HG02759 (cell line): ENCODE data around the gene SLC19A1.

Experiments used
- ATAC-seq: cut with Tn5 transposase; IDR thresholded peaks from one replicate; pipeline ENCODE4 v1.9.1; 2021; ENCODE audit warnings: mild to moderate bottlenecking, moderate library complexity; ENCODE audit not compliant: unreplicated experiment

The SLC19A1 gene

DNA sequence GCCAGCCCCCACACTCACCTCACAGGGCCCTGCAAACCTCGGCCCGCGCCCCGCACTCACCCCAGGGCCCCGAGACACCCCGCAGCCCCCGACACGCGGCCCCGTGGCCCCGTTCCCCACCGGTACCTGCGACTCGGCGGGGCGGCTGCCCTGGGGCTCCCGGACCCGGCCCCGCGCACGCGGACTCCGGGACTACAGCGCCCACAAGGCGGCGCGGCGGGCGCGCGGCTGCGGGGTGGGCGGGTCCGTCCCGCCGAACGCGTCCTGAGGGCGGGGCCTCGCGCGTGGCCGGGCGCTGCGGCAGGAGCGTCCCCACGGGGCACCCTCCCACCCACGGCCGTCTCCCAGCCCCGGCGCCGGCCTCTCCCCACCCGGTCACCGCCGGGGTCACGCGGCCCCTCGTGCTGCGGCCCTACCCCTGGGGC, at the start of gene SLC19A1:
Gene SLC19A1 (minus strand): TSS at position 199 of the 425 bp plus-strand sequence. CDS start 4,481 bp downstream, outside the sequence.
- ATAC-seq, result peak; percentile 81

DNA sequence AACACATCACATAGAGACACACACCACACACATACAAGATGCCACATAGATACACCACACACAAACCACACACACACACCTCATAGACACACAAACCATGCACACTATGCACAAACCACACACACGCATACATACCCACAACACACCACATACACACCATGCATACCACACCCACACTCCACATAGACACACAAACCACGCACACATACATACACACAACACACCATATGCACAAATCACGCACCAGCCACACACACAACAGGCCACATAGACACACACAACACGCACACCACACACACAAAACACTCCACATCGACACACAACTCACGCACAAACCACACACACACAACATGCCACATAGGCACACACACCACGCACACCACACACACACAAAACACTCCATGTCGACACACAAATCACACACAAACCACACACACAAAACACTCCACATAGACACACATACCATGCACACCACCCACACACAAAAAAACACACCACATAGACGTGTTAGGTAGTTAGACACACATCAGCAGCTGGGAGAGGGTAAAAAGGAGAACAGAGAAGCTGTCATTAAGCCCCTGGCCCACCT, 49.5 kb upstream of the SLC19A1 start:
- ATAC-seq, result no peak

DNA sequence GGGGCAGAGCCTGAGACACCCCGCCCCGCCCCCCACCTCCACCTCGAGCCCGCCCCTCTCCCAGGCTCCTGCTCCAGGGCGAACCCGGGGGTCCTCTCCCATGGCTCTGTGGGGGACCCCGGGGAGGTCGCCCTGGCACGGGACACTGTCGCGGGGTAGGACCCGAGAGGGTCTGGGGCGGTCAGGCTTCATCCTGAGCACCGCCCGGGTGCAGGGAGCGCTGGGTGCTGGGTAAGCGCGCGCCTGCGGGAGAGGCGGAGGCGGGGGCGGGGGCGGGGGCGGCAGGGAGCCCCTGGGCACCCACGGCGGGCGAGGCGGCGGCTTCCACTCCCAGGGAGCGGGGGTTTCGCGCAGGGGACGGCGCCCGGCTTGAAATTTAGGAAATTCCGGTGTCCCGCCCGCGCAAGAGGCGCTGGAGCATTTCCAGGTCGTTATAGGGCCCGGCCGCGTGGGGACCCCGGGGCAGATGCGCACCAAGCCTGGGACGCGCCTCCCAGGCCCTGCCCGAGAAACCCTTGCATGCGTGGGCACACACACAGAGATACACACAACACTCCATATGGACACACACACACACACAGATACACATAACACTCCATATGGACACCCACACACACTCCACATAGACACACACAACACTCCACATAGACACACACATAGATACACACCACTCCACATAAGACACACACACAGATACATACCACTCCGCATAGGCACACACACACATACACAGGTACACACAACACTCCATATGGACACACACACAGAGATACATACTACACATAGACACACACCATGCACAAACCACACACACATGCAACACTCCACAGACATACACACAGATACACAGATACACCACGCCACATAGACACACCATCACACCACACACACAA, 48.7 kb upstream of the SLC19A1 start:
- no peak for ATAC-seq

DNA sequence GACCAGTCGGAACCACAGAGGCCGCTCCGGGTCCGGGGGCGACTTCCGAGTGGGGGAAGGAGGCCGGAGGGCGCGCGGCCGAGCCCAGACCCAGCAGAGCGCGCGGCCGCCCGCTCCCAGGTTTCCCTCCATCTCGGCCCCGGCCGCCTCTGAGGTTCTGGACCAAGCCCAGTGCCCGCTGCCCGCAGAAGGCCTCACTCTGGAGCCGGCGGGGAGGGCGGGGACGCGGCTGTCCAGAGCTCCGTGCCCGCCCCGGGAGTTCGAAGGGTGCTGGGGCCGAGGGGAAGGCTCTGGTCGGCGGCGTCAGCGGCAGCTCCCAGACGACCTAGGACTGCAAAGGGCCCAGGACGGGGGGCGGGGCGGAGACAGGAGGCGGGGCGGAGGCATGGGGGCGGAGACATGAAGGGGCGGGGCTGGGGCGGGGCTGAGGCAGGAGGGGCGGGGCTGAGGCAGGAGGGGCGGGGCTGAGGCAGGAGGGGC, 48.0 kb upstream of the SLC19A1 start:
- no peak for ATAC-seq

DNA sequence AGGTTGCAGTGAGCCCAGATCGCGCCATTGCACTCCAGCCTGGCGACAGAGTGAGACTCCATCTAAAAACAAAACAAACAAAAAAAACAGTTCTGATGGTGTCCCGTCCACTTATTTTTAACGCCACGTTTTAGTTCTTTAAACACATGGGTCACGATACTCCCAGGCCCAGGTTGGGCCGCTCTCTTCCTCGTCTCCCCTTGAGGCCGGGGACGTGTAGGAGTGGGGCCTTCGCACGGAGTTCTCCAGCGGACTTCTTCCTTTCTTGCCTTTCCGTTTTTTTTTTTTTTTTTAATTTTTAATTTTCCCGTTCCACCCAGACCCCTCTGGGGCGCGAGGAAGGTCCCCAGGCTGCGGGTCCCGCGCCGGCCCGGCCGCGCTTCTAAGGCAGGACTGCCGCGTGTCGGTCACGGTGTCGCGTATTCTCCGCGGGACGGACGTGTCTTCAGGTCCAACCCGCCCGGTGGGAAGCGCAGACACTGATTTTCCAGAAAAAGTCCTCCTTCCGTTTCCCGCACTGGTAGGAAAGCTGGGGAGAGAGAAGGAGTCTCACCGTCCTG, 47.5 kb upstream of the SLC19A1 start:
- ATAC-seq, result no peak

DNA sequence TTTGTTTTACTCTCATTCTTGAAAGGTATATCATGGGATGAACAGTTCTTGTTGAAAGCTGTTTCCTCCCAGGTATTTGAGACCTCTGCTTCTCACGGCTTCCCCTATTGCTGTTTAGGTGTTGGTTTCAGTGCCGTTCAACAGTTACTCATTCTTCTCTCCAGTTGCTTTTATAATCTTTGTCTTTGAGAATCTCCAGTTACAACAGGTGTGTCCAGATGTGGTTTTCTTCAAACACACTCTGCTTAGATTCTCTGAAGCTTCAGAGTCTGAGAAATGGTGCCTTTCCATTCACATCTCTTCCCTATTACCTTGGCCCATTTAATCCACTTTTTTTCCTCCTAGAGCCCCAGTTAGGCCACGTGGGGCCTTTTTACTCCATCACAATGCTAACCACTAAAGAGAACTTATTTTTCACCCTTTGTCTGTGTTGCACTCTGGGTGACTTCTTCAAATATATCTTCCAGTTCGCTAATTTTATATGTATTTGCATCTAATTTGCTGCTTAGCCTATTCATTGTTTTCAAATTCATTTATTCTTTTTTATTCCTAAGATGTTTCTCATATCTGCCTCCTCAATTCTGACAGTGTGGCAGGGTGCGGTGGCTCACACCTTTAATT, 46.7 kb upstream of the SLC19A1 start:
- no peak for ATAC-seq

DNA sequence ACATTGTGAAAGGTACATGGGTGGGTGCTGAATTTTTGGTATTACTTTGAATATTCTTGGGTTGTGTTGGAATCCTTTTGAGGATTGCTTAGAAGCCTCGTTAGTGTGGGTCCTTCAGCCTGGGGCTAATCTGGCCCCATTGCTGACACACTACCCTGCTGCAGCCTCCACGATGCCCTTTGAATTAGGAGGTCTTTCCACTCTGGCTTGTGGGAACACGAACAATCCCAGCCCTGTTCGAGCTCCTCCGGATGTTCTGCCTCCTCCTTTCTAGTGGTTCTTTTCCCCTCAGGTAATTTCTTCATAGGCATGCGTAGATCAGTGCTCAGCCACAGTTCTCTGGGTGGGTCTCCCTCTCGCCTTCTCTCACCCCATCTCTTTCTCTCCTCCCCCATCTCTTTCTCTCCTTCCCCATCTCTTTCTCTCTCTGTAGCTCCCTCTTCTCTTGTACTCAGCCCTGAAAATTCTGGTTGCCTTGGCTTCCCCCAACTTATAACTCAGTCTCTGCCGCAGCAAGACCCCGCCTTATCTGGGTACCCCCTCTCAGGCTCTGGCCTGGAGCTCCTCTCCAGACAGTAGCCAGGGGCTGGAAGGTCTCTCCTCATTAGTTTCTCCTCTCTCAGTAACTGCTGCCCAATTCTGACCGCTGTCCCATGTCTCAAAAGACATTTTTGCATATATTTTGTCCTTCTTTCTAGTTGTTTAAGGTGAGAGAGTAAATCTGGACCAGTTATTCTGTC, 46.0 kb upstream of the SLC19A1 start:
- no peak for ATAC-seq

DNA sequence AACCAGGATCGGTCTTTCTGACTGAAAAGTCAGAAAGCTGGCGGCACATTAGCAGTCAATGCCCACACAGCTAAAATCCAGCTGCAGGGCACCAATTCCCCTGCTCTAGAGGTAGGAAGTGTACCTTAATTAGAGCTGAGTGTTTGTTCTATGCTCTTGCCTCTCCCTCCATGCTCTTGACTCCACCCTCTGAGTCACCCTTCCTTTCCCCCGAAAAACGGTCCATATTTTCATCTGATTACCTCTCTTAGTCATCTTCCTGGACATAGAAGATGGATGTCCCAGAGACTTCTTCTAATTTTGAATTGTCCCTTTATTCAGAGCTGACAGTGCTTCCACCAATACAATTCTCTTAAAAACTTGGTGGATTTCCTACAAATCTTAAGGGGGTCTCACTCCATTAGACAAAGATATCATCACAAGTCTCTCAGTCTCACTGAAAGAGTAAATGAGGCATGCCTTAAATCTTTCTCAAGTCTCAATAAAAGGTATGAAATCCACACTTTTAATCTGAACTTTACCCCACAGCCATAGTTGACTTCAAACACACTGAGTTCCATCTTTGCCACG, 44.1 kb upstream of the SLC19A1 start:
- ATAC-seq, result no peak

DNA sequence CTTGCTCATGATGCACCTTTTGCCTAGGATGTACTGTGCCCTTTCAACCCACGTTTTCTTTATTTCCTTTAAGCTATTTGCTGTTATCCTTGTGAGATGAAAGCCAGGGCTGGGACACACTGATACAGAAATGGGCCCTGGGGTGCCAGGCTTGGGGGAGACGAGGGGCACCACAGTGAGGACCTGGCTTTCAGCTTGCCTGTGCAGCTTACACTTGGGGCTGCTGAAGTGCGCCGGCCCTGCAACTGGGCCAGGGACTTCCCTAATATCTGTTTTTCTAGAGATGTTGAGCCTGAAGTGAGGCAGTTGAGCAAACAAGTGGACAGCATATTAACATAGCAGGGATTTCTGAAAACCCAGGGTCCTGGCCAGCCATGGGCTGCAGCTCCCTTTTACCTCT, 42.5 kb upstream of the SLC19A1 start:
- no peak for ATAC-seq

DNA sequence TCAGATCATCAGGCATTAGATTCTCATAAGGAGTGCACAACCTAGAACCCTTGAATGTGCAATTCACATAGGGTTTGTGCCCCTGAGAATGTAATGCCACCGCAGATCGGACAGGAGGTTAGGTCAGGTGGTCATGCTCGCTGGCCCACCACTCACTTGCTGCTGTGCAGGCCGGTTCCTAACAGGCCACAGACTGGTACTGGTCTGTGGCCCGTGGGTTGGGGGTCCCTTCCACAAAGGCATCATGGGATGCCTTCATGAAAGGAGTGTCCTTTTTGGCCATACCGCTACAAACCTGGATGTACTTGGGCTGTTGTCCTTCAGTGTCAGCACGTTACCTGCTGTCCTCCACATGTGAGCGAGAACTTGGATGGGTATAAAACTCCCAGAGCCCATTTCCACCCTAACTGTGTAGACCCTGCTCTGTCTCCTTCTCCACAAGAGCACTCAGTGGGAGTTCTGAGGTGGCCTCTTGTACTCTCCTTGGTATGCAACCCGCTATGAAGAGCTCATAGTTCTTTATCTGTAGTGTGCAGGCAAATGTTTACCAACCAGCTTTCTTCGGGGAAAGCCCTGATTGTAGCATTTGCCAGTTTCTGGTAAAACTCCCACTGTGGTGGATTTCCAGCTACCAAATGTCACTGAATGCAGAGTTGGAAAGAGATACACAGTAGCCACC, 41.7 kb upstream of the SLC19A1 start:
- no peak for ATAC-seq

DNA sequence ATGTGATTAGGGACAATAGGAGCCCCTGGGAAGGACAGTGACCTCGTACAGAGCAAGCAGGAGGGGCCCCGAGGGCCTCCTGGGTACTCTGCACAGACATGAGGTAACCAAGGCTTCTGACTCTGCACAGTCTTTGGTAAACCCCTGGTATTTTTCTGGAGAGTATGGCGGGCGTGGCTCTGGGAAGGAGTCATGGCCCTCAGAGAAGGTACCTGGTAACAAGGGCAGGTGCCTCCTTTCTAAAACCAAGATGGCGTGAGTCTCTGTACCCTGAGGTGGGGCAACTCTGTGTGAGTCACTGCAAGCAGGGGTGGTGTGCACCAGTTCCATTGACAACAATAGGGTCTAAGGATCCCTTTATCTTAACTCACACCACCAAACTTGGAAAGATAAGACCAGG, 39.9 kb upstream of the SLC19A1 start:
- no peak for ATAC-seq

DNA sequence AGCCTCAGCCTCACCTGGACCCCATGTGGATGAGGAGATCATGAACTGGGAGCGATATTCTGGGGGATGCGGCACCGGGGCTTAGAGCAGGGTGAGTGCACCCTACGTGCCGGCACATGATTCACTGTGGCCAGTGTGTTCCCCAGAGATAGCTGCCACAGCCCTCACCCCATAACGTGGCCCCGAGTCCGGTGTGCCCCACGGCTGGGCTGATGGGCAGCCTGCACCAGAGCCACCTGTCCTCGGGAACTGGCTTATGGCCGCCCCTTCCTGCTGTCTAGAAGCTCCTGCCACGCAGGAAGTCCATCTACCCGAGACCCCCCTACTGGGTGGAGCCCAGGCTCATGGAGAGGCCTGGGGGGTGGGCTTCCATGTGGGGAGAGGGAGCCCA, 39.1 kb upstream of the SLC19A1 start:
- ATAC-seq, result no peak

DNA sequence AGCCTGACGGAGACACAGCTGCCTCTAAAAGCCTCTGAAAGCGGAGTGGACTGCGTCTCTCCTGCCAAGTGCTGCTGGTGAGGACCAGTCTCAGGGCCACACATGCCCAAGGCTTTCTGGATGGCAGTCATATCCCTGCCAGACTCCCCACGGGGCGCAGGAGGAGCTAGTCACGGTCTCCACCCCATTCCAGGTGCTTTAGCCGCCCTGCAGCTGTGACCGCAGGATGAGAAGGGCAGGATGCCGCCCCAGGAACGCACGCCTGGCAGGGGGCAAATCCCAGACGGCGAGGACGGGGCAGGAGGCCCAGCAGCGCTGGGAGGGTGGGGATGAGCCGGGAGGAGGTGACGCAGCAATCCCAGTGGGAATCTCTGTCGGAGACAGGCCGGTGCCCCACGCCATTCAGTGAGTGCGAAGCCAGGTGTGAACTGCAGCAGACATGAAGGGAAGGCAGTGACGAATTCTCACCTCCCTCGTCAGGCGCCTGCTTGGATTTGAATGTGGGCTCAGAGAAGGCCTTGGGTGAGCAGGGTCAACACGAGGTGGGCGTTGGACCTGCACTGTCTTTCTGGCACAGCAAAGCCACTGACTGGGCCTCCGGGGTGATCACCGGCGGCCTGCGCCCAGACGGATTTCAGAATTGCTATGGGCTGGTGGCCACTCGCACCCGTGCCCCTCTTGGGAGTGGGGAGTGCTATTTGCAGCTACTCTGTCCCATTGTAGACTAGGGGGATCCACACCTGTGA, 38.5 kb upstream of the SLC19A1 start:
- ATAC-seq, result no peak

DNA sequence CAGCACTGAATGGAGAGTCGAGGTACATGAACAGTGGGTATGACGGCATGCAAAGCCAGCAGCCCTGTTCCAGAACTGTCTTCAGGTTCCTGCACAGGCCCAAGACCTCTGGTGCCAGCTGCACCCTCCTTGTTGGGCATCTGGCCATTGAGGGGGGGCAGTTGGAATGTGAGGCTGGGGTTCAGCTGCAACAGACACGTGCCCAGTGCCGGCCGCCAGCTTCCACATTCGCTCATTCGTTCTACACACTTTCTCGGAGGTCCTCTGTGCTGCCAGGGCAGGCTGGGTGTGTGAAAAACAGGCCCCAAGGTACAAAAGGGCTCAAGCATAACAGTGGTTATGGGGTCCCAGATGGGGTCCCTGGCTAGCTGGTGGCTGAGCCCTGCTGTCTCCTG, 37.9 kb upstream of the SLC19A1 start:
- ATAC-seq, result no peak

DNA sequence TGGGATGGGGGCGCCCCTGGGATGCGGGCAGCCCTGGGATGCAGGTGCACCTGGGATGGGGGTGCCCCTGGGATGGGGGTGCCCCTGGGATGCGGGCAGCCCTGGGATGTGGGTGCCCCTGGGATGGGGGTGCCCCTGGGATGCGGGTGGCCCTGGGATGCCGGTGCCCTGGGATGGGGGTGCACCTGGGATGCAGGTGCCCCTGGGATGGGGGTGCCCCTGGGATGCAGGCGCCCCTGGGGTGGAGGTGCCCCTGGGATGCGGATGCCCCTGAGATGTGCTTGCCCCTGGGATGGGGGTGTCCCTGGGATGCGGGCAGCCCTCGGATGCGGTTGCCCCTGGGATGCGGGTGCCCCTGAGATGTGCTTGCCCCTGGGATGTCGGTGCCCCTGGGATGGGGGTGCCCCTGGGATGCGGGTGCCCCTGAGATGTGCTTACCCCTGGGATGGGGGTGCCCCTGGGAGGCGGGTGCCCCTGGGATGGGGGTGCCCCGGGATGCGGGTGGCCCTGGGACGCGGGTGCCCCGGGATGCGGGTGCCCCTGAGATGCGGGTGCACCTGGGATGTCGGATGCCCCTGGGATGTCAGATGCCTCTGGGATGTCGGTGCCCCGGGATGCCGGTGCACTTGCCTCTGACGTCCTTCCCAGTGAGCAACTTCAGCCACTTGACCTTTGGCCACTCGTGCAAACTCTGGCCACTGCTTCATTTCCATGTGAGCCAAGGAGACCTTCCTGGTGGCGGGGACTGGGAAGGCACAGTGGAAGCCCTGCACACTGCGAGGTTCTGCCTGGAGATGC, 37.3 kb upstream of the SLC19A1 start:
- ATAC-seq, result no peak

DNA sequence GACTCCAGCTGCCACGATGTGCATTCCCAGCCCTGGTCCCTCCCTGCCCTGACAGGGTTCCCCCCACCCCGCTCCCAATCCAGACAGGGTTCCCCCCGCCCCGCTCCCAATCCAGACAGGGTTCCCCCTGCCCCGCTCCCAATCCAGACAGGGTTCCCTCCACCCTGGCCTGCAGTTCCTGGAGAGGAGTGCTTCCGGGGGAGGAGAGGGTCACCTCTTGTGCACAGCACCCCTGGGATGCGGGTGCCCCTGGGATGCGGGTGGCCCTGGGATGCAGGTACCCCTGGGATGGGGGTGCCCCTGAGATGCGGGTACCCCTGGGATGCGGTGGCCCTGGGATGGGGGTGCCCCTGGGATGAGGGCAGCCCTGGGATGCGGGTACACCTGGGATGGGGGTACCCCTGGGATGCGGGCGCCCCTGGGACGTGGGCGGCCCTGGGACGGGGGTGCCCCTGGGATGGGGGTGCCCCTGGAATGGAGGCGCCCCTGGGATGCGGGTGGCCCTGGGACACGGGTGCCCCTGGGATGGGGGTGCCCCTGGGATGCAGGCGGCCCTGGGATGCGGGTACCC, 36.7 kb upstream of the SLC19A1 start:
- ATAC-seq, result no peak

DNA sequence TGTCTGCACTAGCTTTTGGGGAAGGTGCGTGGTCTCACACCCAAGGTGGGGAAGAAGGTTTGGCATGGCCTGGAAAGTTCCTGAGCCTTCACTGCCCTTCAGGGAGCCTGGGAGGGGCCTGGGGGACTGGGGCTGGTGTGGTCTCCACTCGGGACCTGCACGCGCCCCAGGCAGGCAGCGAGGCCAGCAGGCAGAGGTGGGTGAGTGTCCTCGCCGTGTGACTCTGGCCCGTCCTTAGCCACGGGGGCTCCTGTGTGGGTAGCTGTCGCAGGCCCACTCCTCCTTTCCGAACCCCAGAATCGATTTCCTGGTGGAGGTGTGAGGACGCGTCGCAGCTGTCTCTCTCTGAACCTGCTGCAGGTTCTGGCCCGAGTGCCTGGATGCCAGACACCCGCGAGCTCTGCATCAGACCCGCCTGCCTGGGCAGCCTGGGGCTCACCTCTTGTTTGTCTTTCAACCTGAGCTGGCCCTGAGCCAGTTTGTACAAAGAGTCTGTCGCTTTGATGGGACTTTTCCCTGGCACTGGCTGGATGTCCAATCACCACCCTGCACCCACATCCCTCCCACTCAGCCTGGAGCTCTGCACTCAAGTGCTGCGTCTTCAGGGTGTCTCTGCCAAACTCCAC, 36.0 kb upstream of the SLC19A1 start:
- ATAC-seq, result no peak

DNA sequence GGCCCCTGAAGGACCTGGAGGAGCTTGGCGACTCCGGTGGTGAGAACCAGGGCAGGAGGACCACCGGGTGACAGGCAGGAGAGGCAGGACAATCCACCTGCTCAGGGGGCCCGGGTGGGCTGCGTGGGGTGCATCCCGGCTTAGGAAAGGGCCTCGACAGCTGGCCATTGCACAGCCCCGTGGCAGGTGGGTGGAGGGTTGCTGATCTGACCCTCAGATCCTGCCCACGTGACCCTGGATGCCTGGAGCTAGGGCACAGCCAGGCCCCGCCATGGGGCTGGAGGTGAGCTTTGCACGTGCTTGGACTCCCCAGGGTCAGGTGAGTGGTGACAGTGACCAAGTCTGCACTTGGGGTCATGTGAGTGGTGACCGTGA, 35.5 kb upstream of the SLC19A1 start:
- ATAC-seq, result no peak
